M059J (cell line): ENCODE results near the gene CCM2L. TPM values are rescaled to one million over a fixed set of nuclear protein-coding genes. Genes with fewer than 3 reads are reported as not detected.
A peak's percentile ranks its signal among the peaks of the same experiment; 100 is the strongest.

ENCODE experiments used
- DNase-seq: peaks from one replicate; pipeline ENCODE4 v3.0.0-alpha.2; 2012; ENCODE audit warnings: low read depth
- total RNA-seq: library from RNA; depleted of rRNA; stranded (reverse); fragments of >200 nt; shearing (Covaris generic); gene quantifications from 2 replicates; pipeline ENCODE4 v1.2.3, GENCODE V29; 2014; rRNA removed

CCM2L gene
- total RNA-seq = not detected in 2 replicates

DNA sequence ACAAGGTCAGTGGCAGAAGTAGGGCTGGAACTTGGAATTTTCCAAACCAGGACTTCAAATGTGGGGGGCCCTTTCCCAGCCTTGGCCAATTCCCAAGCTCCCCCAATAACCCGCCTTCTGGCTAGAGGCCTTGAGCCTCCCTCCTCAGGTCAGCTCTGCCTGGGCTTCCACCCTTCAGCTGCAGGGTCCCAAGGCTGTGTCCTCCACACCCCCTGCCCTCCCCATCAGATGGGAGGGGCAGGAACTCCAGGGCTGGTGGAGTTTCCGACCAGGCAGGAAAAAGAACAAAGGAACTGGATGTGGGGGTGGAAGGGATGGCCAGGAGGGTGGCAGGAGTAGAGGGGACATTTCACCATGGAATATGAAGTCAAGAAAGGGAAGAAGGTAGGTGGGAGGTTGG is at the start of gene CCM2L:
Gene CCM2L, plus strand, starts transcription at position 338 of the 400 bp plus-strand sequence. Its CDS starts 17 bp downstream, at position 355.
- no peak for DNase-seq

DNA sequence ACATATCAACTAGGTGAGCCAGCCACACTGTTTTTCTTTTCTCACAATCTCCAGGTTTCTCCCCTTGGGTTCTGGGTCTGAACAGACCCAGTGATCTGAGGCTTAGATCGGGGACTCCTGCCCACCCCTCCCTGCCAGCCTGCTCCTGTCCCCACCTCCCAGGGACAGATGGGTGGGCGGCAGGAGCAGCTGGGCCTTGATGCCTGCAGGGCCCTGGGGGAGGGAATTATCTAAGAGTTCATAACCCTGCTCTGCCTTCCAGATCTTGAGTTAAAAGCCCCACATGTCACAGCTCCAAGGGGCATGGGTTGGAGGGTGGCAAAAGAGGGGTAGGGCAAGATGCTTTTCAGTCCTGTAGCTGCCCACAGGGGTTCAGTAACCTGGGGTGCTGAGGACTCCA is 47.5 kb upstream of the CCM2L start:
- no peak for DNase-seq

DNA sequence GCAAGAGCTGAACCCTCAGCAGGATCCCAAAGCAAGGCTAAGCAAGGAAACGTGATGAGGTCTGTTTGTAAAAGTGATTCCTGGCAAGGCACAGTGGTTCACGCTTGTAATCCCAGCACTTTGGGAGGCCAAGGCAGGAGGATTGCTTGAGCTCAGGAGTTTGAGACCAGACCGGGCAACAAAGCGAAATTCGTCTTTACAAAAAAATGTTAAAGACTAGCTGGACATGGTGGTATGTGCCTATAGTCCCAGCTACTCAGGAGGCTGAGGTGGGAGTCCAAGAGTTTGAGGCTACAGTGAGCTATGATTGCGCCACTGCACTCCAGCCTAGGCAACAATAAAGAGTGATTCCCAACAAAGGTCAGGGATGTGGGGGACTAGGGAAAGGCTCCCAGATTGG is 46.3 kb upstream of the CCM2L start:
- DNase-seq = no peak

DNA sequence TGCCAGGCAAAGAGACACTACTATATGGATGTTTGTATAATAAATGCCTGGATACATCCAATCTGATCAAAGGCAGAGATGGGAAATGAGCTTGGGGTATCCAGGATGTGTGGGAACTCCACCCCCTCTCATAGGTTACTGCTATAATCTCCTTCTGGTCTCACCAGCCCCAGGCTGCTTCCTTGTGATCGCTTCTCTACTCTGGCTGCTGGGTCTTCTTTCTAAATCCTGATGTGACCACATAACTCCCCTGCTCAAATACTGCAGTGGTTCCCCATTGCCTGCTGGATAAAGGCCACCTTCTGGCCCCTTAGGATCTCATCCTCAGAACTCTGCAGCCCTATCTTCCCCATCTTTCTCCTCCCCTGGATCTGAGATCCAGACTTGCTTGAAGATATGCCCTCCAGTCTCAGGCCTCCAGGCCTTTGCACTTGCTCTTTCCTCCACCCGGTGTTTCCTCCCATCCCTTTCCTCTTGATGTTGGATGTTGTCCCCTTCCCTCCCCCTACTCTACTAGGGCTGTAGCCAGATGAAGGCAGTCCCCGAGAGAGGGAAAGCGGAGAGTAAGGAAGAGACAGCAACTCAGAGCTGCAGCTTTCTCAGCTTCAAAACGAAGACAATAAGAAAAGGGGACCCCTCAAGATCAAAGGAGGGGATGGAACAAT is 43.1 kb upstream of the CCM2L start:
- no peak for DNase-seq

DNA sequence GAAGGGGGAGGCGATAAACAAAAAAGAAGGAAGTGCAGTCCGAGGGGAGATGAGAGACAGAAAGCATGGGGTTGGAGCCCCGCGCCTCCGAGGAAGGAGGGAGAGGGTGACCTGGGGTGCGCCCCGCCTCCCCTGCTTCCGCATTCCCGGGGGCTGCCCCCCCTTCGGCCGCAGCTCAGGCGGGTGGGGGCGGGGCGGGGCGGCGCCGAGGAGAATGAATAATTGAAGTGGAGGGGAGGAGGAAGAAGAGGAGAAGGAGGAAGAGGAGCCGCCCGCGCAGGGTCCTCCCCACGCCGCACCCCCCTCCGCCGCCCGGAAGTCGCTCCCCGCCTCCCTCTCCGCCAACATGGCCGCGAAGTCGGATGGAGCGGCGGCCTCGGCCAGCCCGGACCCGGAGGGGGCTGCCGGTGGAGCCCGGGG is 42.4 kb upstream of the CCM2L start, which contains the start of gene XKR7:
Gene XKR7, plus strand, starts transcription at position 322 of the 420 bp plus-strand sequence. Its CDS starts 25 bp downstream, at position 347.
- no peak for DNase-seq

DNA sequence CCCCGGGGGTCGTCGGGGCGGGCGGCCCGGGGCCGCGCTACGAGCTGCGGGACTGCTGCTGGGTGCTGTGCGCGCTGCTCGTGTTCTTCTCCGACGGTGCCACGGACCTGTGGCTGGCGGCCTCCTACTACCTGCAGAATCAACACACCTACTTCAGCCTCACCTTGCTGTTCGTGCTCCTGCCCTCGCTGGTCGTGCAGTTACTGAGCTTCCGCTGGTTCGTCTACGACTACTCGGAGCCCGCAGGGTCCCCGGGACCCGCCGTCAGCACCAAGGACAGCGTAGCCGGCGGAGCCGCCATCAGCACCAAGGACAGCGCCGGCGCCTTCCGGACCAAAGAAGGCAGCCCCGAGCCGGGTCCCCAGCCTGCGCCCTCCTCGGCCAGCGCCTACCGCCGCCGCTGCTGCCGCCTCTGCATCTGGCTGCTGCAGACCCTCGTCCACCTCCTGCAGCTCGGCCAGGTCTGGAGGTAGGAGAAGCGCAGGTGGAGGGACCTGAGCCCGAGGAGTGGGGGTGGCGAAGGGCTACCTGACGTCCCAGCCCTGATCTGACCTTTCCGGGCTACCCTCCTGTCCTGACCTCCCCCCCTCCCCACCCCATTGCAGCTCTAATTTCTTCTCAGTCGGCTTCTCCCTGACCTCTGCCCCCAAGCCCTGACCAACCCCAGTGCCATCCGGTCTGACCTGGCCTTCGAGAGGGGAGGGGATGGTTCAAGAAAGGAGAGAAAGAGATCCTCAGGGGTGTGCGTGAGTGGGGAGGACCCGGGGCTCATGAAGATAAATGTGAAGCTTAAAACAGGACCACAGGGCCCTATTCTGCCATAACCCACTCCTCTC is 41.7 kb upstream of the CCM2L start:
- peak; percentile 65 for DNase-seq

DNA sequence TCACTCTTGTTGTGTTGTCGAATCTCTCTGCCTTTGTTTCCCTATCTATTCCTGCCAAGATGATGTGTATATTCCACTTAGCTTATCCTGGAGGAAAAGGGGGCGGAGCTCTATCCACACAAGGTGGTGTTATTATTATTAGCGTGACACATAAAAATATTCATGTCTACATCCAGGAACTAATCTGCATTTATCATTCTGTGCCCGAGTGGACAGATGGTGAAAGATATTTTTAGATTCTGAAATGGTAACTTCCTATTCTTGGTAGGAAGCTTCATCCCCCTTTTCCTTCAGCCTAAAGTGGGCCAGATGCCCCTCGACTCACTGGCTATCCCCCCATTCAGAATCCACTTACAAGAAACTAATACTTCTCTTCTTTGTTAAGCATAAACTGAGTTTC is 40.2 kb upstream of the CCM2L start:
- no peak for DNase-seq

DNA sequence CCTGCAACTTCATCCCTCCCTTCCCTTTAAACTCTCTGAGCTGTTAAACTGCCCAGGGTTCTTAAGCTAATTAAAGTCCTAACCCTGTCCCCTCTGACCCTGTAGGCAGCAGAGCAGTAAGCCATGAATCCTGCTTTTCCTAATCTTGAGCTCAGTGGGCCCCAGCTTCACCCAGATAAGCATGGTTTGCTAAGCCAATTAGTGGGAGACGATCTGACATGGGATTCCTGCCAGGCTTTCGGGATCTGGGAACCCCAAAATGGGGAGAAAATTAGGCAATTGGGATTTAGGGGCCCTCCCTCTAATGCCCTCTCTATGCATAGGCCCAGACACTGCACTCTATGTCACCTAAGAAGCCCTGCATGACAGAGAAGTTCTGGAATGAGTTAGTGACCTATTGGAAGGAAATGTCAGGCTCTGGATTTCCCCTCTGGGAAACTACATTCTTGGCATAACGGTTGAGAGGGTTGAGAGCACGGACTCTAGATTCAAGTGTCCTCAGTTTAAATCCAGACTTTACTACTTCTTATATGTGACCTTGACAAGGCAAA is 37.7 kb upstream of the CCM2L start:
- DNase-seq = peak; percentile 81

DNA sequence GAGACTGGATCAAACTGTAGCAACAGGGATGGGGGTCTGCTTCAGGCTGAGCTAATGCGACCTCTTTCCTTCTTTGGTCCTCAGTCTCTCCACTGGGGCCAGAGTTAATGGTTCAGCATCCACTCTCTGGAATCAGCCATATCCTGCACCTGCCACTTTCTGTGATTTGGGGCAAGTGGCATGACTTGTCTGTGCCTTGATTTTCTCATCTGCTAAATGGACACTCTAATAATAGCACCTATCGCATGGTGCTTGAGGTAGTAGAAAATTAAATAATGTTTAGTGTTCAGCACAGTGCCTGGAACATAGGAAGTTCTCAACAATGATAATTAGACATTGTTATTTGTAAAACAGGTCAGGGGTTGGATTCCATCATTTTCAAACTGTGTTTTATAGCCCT is 35.9 kb upstream of the CCM2L start:
- no peak for DNase-seq

DNA sequence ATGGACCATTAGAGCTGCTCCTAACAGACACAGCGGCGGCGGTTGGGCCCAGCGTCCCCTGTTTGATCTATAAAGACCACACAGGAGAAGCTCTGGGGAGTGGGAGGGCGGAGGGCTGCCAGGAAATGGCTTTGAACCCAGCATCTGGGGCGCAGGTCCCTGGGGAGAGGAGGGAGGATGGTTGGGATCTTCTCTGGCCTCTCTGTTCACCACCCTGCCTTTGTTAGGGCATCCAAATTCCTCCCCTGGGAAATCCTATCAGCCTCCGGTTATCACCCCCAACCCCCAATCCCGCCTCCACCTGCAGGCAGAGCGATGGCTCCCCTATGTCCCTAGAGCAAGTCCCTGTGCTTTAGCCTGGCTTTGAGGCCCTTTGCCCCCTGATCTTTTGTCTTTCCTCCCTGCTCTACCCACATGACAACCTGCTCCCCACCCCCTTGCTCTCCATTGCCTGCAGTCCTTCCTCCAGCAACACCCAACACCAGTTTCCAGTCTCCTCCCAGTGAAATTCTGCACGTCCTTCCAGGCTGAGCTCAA is 35.2 kb upstream of the CCM2L start:
- DNase-seq = no peak

DNA sequence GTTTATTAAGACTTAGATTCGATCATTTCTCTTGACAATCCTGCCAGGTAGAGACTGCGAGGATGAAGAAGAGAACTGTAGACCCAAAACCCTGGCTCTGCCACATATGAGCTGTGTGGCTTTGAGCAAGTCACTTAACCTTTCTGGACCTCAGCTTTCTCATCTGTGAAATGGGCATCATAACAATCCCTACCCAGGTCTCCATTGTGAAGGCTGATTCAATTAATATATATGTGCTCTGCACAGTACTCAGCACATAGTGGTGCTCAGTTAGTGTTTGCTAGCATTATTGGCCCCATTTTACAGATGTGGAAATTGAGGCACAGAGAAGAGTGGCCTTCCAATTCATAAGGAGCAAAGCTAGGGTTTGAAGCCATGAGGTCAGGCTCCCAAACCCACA is 34.4 kb upstream of the CCM2L start:
- no peak for DNase-seq

DNA sequence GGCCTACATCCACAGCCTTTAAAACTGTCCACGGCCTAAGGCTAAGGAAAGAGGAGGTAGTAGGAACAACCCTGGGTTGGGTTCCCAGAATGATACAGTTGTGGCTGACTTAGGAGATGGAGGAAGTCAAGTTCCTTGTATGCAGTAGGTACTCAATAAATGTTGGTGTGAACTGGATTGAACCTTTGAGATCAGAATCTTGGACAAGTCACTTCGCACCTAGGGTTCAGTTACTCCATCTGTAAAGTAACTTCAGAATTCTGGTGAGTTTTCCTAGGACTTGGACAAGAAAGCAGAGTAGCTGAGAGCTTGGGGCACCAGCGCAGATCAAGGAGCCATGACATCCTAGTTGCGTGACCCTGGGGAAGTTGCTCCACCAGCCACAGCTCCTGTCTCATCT is 33.2 kb upstream of the CCM2L start:
- no peak for DNase-seq

DNA sequence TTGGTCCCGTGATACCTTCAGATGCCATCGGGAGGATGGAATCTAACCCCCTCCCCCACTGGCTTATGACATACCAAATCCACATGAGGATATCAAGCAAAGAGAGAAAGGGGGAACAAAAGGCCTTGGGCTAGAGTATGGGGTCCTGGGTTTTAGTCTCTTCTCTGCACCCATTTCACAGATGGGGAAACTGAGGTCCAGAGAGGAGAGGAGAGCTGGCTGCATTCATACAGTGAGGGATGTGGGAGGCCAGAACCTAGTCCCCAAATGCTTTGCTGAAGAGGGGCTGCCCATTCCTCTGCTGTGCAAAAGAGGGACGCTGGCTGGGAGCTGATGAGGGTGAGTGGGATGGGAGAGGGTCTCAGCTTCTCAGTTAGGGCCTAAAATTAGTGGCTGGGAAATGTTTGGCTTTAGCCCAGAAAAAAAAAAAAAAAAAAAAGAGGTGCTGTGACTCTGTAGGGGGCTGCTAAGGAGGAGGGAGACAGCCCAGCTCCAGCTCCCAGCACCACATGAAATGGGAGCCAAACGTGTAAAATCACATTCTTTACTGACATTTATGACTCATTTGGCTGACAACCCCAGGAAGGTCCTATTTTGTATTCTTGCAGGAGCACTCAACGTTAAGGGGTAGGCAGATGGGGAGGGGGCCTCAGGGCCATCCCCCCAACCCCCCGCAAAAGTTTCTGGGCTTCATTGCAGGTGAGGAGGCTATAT is 30.4 kb upstream of the CCM2L start:
- peak; percentile 42 for DNase-seq

DNA sequence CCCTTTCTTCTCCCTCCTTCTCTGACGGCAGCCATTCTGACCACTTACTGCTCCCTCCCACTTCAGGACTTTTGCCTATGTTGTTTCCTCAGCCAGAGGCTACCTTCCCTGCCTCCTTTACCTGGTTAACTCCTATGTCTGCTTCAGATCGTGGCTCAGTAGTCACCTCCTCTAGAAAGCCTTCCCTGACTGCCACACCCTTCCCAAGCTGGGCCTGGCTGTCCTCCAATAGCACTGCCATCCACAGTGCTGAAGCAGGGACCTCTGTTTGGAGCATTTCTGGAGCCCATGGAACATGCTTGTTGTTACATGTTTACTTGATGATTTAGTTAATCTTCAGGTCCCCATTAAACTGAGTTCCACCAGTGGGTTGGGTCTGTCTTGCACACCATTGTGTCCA is 28.5 kb upstream of the CCM2L start:
- no peak for DNase-seq

DNA sequence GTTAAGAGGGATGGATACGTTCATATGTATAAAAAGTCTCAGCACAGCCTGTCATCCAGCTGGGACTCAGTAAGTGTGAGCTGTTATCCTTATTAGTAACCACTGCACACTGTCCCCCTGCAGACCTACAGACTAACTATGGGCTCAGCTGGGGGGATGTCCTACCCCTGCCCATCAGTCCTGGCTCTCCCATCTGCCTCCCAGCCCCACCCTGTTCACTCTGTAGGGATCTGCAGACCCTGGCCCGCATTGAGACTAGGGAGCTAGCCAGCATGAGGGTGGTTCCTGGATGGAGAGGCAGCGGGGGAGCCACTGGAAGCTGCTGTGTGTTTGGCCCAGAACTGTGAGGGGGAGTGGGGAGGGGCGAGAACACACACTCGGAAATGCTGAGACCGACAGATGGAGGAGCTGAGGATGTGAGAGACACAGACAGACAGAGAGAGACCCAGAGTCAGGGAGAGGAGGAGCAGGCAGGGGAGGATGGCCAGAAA is 25.2 kb upstream of the CCM2L start:
- DNase-seq = no peak

DNA sequence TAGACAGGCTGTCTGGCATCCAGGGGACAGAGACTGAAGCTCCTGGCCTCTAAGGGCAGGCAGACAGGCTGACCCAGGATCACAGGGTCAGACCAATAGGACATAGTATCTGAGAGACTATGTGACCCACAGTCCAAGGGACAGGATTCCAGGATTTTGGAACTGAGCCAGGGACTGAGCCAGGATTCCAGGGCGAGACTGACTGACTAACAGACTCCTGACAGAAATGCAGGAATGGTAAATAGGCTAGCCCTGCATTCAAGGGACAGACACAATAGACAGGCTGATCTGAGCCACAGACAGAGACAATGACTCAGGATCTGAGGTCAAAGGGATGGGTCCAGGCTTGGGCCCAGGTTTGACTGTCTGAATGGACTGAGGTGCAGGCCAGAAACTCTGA is 22.5 kb upstream of the CCM2L start:
- peak; percentile 61 for DNase-seq

DNA sequence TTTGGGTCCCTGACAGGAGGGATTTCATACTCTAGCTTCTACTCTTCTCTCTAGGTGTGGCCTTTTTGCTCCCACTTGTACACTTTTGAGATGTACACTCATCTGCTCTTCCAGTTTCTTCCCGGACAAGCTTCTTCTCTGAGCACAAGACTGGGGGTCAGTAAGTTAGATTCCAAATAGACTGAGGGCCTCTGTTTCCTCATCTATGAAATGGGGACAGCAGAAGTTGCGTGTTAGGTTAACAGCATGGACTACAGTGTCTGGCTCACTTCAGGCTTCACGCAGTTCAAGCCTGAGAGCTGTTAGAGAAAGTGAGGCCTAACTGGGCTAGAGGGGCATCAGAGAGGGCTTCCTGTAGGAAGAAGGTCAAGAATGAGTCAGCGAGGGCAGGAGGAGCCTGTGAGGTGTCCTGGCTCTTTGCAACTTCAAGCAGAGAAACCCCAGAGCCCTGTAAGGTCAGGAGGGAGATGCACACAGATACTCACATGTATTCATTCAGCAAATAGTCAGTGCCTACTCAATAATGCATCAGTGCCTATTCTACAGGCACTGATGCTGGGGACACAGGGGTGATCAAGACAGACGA is 21.7 kb upstream of the CCM2L start:
- DNase-seq = no peak

DNA sequence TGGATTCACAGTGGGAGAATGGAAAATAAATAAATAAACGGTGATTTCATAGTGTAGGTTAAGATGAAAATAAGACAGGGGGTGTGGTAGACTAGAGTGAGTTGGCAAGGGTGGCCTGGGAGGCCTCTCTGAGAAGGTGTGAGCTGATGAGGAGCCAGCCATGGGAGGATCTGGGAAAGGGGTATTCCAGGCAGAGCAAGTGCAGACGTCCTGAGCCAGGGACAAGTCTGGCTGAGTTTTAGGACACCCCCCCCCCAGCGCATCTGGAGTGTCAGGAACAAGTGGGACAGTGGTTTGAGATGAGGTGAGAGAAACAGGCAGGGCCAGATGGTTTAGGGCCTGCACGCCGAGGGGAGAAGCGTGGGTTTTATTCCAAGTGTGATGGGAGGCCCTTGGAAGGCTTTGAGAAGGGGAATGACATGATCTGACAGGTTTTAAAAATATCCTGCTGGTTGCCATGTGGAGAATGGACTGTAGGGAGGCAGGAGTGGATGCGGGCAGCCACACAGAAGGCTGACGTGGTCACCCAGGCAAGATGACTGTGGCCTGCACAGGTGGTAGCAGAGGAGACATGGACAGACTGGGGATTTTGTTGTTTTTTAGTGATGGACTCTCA is 21.1 kb upstream of the CCM2L start:
- DNase-seq = no peak

DNA sequence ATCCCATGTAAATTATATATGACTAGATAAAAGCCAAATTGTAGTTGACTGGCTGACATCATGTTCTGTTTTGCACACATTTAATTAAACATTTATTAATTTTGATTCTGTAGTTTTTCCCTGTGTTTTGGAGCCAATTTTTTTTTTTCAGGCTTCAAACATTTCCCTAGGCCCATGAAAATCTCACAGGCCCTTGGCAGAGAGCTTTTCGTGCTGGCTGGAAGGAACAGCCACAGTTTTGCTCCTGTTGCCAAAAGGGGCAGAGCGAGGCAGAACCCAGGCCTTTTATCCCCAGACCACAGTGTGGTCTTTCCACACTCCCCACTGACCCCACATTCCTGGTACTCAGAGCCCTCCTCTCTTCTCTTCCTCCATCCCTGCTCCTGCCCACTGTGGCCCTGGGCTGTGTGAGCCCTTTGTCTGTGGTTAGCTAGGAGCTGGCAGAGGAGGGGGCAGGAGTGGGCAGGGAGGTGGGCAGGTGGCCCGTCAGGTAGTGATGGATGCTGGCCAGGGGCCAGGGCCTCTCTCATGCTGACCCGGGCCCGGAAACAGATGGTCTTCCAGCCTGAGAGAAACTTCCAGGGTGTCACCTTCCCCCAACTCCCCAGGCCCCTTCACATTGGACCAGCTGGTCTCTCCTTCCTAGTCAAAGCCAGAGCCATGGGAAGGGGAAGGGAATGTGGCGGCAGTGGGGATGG is 19.4 kb upstream of the CCM2L start:
- DNase-seq = no peak

DNA sequence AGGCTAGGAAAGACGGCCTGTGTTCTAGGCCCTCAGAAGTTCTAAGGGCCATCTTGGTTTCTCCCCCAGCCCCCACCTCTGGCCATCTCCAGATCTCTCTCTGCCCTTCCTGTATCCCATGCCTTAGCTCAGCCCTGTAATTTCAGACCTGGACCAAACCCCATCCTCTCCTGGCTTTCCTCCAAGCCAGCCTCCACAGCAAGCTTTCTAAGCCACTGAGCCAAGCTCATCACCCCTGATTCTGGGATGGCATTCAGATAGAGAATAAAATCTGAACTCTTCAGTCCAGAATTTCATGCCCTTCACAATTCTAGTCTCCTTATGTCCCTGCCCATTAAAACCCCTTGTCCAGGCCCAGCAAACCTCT is 18.9 kb upstream of the CCM2L start:
- no peak for DNase-seq
